Right cardiac atrium (tissue), 5 donors: ENCODE data around the gene ELN. TPM values are rescaled to one million over a fixed set of nuclear protein-coding genes. Genes with fewer than 3 reads are reported as not detected.
"Not testable (repeated sequence)": the region's sequence is repeated elsewhere in the genome, so short reads cannot be mapped to it uniquely, and the experiment has no call there.

Experiments used
- ATAC-seq, 2 donors: fragments of 200-7000 bp; cut with Tn5 transposase; one replicate each; pipeline versions ENCODE4 v1.8.0 to v1.9.1; 2020; ENCODE audit warnings: moderate library complexity in 2 of 2, mild to moderate bottlenecking in 1 of 2
- DNase-seq, 3 donors: peaks; one replicate each; pipeline ENCODE4 v3.0.0-alpha.2; 2020
- H3K27ac ChIP-seq: one replicate; pipeline ENCODE4 v1.5.1; 2013; ENCODE audit warnings: mild to moderate bottlenecking, low read length, control low read depth, moderate library complexity
- H3K27me3 ChIP-seq: one replicate; pipeline ENCODE4 v1.6.1; 2013; ENCODE audit not compliant: control insufficient read depth, insufficient read depth
- H3K4me1 ChIP-seq: one replicate; pipeline ENCODE4 v1.6.1; 2013; ENCODE audit warnings: low read length; ENCODE audit not compliant: control insufficient read depth, insufficient read depth
- H3K4me3 ChIP-seq: one replicate; pipeline ENCODE4 v1.5.1; 2013; ENCODE audit warnings: low read length, control low read depth
- H3K9me3 ChIP-seq: one replicate; pipeline ENCODE4 v1.6.1; 2013; ENCODE audit warnings: low read length; ENCODE audit not compliant: control insufficient read depth
- WGBS: extraction: QIAGEN DNeasy Blood & Tissue Kit; methylation state at CpG from one replicate; pipeline ENCODE4 v1.1.7; 2013; 5-methylcytosine and 5-hydroxymethylcytosine counted together
- intact Hi-C, 4 donors: fragments of 100-400 bp; cut with DNase I; formaldehyde crosslinking; loops; one replicate each; pipeline versions ENCODE4 v1.11.0 to v1.14.0; 2022 to 2023
- polyA plus RNA-seq: library from polyadenylated mRNA; stranded (reverse); fragments of 200-250 nt; gene quantifications from one replicate; pipeline ENCODE4 v1.2.3, GENCODE V29; 2013
- total RNA-seq, 4 donors: library from RNA; stranded (reverse); fragmentation: NEBNext Ultra II Directional; extraction: Animal tissue kit (Norgen Biotek cat#: 25700); gene quantifications; one replicate each; pipeline ENCODE4 v1.2.1, GENCODE V29; 2021
- donor health status: healthy with polysubstance abuse.
- donor health status: DM: no; HTN: yes; CAD: no.
- donor health status: DM: no; HTN: no; CAD: no.
- donor health status: DM: no; HTN: yes; CAD: no; lungs with severe emphysema.
- donor health status: DM: yes; HTN: yes; CAD: no.

Gene ELN
- total and polyA plus RNA-seq, 5 donors, result 73.4 to 323 (median 115) TPM

DNA sequence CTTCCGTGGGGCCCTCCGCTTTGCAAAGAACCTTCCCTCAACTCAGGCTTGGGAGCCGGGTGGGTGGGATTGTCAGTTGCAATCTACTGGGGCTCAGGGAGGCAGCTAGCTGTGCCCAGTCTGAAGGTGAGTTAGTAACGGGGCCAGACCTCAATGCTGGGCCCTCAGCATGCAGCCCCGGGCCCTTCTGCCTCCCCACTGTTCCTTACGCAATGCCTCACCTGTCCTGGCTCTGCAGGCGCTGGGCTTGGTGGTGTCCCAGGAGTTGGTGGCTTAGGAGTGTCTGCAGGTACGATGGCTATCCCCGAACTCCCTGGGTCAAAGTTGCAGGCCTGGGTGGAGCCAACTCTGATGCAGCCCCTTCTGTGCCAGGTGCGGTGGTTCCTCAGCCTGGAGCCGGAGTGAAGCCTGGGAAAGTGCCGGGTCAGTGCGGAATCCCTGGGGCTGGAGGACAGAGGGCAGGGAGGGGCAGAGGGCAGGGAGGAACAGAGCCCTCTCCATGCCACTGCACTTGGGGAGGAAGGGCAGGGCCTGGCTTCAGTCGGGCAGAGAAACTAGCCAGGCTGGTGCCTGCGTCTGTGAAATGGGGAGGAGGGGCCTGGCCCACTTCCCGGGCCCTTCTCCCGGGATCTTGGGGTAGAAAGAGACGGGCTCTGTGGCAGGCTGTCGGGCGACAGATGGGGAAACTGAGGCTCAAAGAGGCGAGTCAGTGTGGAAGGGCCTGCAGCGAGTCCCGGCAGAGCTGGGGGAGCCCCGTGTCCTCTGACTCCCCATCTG, 15.0 kb downstream of the ELN start:
- DNase-seq (peak in 2 of 3 donors; percentile 54), ATAC-seq (no peak)
- H3K9me3 ChIP-seq, result no peaks in the 10 kb centered on the region
- H3K27me3 ChIP-seq, result no peaks in the 10 kb centered on the region
- 77% methylated on average over 24 of the region's 24 CpGs for WGBS
- intact Hi-C loops, result no loop called here
- H3K4me1 ChIP-seq, result no peaks in the 10 kb centered on the region
- H3K27ac ChIP-seq, result no peak overlapping the region
- H3K4me3 ChIP-seq, result no peak overlapping the region

DNA sequence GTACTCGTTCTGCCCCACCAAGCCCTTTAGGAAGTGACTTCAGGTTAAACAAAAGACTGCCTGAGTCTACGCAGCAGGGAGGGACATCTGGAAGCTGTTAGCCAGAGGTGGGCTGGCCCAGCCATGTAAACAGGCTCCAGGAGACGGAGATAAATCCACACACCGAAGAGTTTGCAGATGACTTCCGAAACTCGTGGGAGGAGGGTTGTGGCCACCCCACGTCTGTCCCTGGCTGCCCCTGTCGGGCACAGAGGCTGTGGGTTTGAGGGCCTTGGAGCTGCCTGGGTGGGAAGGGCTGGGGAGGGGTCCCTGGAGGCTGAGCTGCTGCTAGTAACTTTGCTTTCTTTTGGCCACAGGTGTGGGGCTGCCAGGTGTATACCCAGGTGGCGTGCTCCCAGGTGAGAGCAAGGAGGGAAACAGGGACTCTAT, 15.6 kb downstream of the ELN start:
- intact Hi-C loops, result no loop called here
- Histone ChIP-seq H3K27ac (no peak overlapping the region), H3K9me3 (no peaks in the 10 kb centered on the region), H3K4me1 (no peaks in the 10 kb centered on the region), H3K27me3 (no peaks in the 10 kb centered on the region), H3K4me3 (no peak overlapping the region)
- DNase-seq (peak in 2 of 3 donors; percentile 13 to 57), ATAC-seq (no peak)
- WGBS, result 70% methylated on average over 9 of the region's 9 CpGs

DNA sequence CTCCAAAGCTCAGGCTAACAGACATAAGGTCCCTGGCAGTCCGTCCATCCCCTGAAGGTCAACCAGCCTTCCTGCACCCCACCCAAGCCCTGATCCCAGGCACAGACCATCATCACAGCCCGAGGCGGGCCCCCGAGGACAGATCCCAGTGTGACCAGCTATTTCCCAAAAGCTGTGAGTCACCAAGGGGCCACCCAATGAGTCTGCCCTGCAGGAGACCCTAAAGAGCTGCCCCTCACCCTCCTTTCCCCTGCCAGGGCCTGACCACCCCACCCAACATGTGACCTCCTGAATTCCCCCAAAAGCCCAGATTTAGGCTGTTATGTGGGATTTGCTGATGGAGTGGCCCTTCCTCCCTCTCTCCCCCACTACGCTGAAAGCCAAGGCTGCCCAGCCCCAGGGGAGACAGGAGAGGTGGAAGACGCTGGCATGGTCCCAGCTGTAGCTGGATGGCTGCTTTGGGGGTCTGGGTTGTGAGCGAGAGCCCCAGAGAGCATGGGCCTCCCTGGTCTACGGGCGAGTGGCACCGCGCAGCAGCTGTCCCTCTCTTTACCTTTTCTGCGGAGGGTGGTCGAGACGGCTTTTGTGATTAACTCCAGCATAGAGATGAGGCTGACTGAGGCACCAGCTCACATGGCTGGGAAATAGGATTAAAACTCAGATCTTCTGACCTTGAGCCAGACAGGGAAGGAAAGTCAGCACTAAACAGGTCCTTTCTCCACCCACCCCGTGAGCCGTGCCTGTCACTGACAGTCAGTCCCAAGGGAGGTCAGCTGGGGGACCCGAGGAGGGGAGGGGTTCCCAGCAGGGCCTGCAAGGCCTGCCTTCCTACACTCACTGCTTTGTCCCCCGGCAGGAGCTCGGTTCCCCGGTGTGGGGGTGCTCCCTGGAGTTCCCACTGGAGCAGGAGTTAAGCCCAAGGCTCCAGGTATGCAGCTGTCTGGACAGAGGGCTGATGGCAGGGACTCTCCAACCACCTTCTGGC, 16.7 kb downstream of the ELN start:
- Histone ChIP-seq H3K27me3 (no peaks in the 10 kb centered on the region), H3K9me3 (no peaks in the 10 kb centered on the region), H3K4me3 (no peak overlapping the region), H3K27ac (no peak overlapping the region), H3K4me1 (no peaks in the 10 kb centered on the region)
- ATAC-seq (peak; percentile 3 to 16), DNase-seq (peak; percentile 11 to 65 (median 57))
- WGBS, result 74% methylated on average over 20 of the region's 20 CpGs
- intact Hi-C loops, result no loop called here

DNA sequence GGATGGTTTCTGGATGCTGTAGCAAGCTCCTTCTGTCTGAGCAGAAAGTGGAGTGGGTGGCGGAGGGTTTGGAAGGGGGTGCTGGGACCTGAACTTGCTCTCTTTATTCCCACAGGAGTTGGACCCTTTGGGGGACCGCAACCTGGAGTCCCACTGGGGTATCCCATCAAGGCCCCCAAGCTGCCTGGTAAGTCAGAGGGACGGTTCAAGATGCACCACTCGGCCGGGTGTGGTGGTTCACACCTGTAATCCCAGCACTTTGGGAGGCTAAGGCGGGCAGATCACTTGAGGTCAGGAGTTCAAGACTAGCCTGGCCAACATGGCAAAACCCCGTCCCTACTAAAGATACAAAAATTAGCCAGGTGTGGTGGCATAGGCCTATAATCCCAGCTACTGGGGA, 18.6 kb downstream of the ELN start:
- ATAC-seq, result not testable (repeated sequence)

DNA sequence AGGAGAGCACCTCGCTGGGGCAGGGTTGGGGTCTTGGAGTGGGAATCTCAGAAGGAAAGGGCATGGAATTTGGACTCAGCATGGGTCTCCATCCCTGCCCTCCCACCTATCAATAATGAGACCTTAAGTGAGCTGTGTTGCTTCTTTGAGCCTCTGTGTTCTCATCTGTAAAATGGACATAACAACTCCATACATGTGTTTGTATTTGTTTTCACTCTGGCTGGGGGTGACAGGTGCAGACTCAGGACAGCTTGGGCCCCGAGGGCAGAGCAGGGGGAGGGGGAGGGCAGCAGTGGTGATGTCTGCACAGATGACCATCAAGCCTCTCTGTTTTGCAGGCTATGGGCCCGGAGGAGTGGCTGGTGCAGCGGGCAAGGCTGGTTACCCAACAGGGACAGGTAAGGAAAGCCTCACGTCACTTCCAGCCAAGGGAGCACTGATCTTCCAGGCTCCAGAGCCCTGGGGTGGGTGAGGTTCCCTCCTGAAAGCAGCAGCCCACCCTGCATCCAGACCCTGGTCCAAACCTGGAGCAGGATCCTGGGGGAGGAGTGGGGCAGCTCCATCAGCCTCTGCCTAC, 19.9 kb downstream of the ELN start:
- intact Hi-C loops, result no loop called here
- ATAC-seq (no peak), DNase-seq (peak in 2 of 3 donors; percentile 26 to 44)
- Histone ChIP-seq H3K27ac (no peak overlapping the region), H3K9me3 (no peaks in the 10 kb centered on the region), H3K27me3 (no peaks in the 10 kb centered on the region), H3K4me1 (no peaks in the 10 kb centered on the region), H3K4me3 (no peak overlapping the region)
- WGBS, result 86% methylated on average over 5 of the region's 5 CpGs

More for the DNA sequence above, 18.6 kb downstream of the ELN start:
- H3K27me3 ChIP-seq, H3K4me3 ChIP-seq, H3K4me1 ChIP-seq, H3K9me3 ChIP-seq, intact Hi-C loops, H3K27ac ChIP-seq: not testable (repeated sequence)
- DNase-seq, result peak in 2 of 3 donors; percentile 22 to 47
- 95% methylated on average over 7 of the region's 7 CpGs for WGBS

DNA sequence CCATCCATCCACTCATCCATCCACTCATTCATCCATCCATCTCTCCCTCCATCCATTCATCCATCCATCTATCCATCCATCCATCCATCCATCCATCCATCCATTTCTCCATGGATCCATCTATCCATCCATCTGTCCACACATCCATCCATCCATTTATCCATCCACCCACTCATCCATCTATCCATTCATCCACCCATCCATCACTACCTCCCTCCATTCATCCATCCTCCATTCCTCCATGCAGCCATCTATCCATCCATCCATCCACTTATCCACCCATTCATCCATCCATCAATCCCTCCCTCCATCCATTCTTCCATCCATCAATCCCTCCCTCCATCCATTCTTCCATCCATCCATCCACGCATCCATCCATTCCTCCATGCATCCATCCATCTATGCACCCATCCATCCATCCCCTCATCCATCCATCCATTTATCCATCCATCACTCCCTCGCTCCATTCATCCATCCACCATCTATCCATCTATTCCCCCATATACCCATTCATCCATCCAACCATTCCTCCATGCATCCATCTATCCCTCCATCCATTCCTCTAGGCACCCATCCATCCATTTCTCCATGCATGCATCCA, 21.1 kb downstream of the ELN start:
- H3K27ac ChIP-seq, result no peak overlapping the region
- H3K27me3 ChIP-seq, result no peaks in the 10 kb centered on the region
- intact Hi-C loops, result no loop called here
- DNase-seq, result no peak
- no peak overlapping the region for H3K4me3 ChIP-seq
- no peaks in the 10 kb centered on the region for H3K4me1 ChIP-seq
- no peaks in the 10 kb centered on the region for H3K9me3 ChIP-seq
- no peak for ATAC-seq
- 96% methylated on average over 2 of the region's 2 CpGs for WGBS

DNA sequence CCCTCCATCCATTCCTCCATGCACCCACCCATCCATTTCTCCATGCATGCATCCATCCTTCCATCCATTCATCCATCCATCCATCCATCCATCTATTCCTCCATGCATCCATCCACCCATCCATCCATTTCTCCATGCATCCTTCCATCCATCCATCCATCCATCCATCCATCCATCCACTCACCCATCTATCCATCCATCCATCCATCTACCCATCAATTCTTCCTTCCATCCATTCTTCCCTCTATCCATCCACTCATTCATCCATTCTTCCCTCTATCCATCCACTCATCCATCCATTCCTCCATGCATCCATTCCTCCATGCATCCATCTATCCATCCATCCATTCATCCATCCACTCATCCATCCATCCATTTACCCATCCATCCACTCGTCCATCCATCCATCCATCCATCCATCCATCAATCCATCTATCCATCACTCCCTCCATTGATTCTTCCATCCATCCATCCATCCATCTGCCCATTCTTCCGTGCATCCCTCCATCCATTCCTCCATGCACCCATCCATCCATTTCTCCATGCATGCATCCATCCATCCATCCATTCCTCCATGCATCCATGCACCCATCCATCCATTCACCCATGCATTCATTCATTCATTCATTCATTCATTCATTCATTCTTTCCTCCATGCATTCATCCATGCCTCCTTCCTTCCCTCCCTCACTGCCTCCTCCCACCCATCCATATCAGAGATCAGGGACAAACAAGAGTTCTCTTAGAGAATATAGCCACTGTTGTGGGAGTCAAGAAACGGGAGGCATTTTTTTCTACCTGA, 22.2 kb downstream of the ELN start:
- H3K27me3 ChIP-seq, result no peaks in the 10 kb centered on the region
- intact Hi-C loops, result no loop called here
- H3K9me3 ChIP-seq, result no peaks in the 10 kb centered on the region
- no peak overlapping the region for H3K4me3 ChIP-seq
- 87% methylated on average over 3 of the region's 3 CpGs for WGBS
- peak in 1 of 3 donors; percentile 1 for DNase-seq
- ATAC-seq, result no peak
- no peaks in the 10 kb centered on the region for H3K4me1 ChIP-seq
- no peak overlapping the region for H3K27ac ChIP-seq

DNA sequence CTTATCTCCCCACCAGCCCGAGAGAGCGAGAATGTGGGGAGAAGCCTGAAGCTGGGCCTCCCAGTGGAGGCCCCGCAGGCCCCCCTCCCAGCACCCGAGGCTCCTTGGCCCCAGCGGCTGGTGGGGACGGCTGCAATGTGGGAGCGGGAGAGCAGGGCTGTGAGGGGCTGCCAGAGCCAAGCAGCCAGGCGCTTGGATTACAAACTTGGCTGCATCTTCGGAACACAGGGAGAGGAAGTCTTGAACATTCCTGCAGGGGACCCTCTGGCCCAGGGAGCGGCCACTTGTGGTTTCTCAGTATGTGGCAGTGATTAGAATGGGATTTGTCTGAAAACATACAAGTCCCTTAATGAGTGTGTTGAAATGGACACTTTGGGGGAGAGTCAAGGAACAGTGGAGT, 23.2 kb downstream of the ELN start:
- intact Hi-C loops, result no loop called here
- H3K27me3 ChIP-seq, result no peaks in the 10 kb centered on the region
- no peak overlapping the region for H3K4me3 ChIP-seq
- H3K4me1 ChIP-seq, result no peaks in the 10 kb centered on the region
- peak in 1 of 2 donors; percentile 65 for ATAC-seq
- H3K9me3 ChIP-seq, result no peaks in the 10 kb centered on the region
- H3K27ac ChIP-seq, result no peak overlapping the region
- WGBS, result 58% methylated on average over 10 of the region's 10 CpGs
- peak; percentile 35 to 75 (median 65) for DNase-seq

DNA sequence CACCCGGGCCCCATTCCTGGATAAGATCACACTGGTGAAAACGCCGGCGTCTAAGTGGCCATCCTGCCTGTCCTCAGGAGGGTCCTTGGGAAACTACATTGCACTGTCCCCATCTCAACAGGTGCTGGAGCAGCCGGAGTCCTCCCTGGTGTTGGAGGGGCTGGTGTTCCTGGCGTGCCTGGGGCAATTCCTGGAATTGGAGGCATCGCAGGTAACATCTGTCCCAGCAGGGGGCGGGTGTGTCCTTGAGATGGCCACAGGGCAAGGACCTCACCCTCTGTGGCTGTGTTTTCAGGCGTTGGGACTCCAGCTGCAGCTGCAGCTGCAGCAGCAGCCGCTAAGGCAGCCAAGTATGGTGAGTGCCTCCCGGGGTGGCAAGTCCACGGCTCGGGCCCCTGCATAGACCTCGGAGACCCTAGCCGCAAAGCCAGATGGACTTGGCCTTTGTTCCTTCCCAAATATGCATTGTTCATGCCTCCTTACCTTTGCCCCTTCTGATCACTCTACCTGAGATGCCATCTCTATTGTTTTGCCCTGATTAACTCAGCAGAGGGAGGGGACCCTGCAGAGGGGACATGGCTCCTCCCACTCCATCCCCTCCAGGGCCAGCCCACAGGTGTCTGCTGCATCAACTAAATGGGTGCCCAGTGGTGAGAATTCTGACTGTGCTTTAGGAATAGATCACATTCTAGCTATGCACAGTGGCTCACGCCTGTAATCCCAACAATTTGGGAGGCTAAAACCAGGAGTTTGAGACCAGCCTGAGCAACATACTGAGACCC, 23.8 kb downstream of the ELN start:
- intact Hi-C loops, result no loop called here
- H3K4me1 ChIP-seq, result no peaks in the 10 kb centered on the region
- DNase-seq, result peak; percentile 21 to 54 (median 49)
- 72% methylated on average over 16 of the region's 16 CpGs for WGBS
- no peaks in the 10 kb centered on the region for H3K9me3 ChIP-seq
- H3K27ac ChIP-seq, result no peak overlapping the region
- peak in 1 of 2 donors; percentile 7 for ATAC-seq
- no peak overlapping the region for H3K4me3 ChIP-seq
- H3K27me3 ChIP-seq, result no peaks in the 10 kb centered on the region
